OCI-LY3 (cell line): ENCODE results near the gene TMIGD1.

Source experiments
- EZH2phosphoT487 ChIP-seq: fragments of 200-600 bp; shearing (Covaris generic); IDR thresholded peaks from 2 replicates; pipeline ENCODE4 v1.6.1; 2018; ENCODE audit warnings: antibody characterized with exemption, mixed run types, low read depth
- TF ChIP-seq, protein P1 (sequence below): fragments of 200-600, 300-600 bp; sonication (generic); IDR thresholded peaks from 2 replicates; pipeline ENCODE4 v1.5.1; 2014; ENCODE audit warnings: antibody characterized with exemption, low read length, low read depth

DNA sequence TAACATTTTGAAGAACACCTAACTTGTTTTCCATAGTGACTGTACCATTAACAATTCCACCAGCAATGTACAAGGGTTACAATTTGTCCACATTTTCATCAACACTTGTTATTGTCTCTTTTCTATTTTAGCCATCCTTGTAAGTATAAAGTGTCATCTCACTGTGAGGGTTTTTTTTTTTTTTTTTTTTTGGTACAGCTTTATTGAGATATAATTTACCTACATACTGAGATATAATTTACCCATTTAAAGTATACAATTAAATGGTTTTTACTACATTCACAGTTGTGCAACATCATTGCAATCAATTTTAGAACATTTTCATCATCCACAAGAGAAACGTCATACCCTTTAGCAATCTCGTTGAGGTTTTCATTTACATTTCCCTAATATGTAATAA is 17.9 kb upstream of the TMIGD1 start:
- TF ChIP-seq, protein P1, sequence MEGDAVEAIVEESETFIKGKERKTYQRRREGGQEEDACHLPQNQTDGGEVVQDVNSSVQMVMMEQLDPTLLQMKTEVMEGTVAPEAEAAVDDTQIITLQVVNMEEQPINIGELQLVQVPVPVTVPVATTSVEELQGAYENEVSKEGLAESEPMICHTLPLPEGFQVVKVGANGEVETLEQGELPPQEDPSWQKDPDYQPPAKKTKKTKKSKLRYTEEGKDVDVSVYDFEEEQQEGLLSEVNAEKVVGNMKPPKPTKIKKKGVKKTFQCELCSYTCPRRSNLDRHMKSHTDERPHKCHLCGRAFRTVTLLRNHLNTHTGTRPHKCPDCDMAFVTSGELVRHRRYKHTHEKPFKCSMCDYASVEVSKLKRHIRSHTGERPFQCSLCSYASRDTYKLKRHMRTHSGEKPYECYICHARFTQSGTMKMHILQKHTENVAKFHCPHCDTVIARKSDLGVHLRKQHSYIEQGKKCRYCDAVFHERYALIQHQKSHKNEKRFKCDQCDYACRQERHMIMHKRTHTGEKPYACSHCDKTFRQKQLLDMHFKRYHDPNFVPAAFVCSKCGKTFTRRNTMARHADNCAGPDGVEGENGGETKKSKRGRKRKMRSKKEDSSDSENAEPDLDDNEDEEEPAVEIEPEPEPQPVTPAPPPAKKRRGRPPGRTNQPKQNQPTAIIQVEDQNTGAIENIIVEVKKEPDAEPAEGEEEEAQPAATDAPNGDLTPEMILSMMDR = no peak
- no peak for TF ChIP-seq EZH2phosphoT487
